ENCODE data around the gene PRSS57. TPM values are rescaled to one million over a fixed set of nuclear protein-coding genes. Genes with fewer than 3 reads are reported as not detected.

PRSS57 gene
- polyA plus RNA-seq, 1 of the 3 experiments (the other 2 are of a cell fraction) = not detected

DNA sequence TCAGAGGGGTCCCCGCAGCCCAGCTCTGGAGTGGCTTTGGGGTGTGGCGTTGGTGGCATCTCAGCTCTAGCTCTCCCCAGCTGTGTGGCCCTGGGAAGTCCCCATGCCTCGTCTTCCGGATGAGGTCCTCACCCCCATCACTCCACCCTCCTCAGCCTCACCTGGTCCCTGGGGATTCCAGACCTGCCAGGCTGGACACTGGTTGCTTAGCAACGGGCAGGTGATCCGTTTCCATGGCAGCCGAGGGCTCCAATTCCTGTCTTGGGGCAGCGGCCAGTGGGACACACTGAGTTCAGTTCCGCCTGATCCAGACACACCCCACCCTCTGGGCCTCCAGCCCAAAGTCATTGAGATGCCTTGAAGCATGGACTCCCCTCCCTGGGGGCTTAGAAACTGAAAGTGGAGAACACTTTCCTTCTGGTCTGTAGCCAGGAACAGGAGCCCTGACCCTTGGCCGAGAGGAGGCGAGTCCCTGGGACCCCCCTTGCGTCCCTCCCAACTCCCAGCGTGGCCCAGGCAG is 48.0 kb upstream of the PRSS57 start:
- Histone ChIP-seq H3F3A (replicated peaks; ENCODE audit: insufficient read depth) (no peaks in the 10 kb centered on the region), H3K9me2 (no peaks in the 10 kb centered on the region), H3K27me3 (ENCODE audit: insufficient read depth) (no peaks in the 10 kb centered on the region), H3K27ac (ENCODE audit: low read depth in 2 of 2, low read length in 1 of 2) (no peak overlapping the region), H2AFZ (ENCODE audit: low read depth) (no peak overlapping the region), H3K4me3 (ENCODE audit: low read depth in 2 of 2, low read length in 1 of 2) (no peak overlapping the region; a peak in 1 of 4 replicates), H3K9ac (no peak overlapping the region), H3K9me3 (no peaks in the 10 kb centered on the region), H3K36me3 (replicated peaks in 1 of 2; ENCODE audit: control insufficient read depth in 1 of 2, insufficient read depth in 2 of 2, low read length in 1 of 2) (no peaks in the 10 kb centered on the region), H3K79me2 (ENCODE audit: insufficient read depth) (no peaks in the 10 kb centered on the region), H3K4me2 (no peak overlapping the region), H3K4me1 (ENCODE audit: control insufficient read depth in 1 of 2, insufficient read depth in 2 of 2, low read depth in 1 of 2, low read length in 1 of 2) (no peaks in the 10 kb centered on the region), H4K20me1 (ENCODE audit: insufficient read depth) (no peaks in the 10 kb centered on the region)
- DNase-seq = no peak
- ChIA-PET POLR2A (no interaction called here), CTCF (interaction anchor here (1.7 kb wide), 1 partner anchor 9 kb away, joined by 7 read pairs; no protein-coding TSS in a partner anchor)
- TF ChIP-seq ZBTB33 (IDR thresholded peaks at IDR 0.05; ENCODE audit: borderline replicate concordance, low read depth) = no peak
- no peak for TF ChIP-seq FOSL2 (IDR thresholded peaks at IDR 0.05; ENCODE audit: borderline replicate concordance, low read depth)
- no peak for TF ChIP-seq EP300 (IDR thresholded peaks at IDR 0.05; ENCODE audit: borderline replicate concordance in 1 of 2, low read depth in 1 of 2, low read length in 1 of 2)
- no peak for TF ChIP-seq TCF12 (IDR thresholded peaks at IDR 0.05)
- TF ChIP-seq RAD21 (IDR thresholded peaks at IDR 0.05; ENCODE audit: low read length) = no peak
- TF ChIP-seq, protein P1, sequence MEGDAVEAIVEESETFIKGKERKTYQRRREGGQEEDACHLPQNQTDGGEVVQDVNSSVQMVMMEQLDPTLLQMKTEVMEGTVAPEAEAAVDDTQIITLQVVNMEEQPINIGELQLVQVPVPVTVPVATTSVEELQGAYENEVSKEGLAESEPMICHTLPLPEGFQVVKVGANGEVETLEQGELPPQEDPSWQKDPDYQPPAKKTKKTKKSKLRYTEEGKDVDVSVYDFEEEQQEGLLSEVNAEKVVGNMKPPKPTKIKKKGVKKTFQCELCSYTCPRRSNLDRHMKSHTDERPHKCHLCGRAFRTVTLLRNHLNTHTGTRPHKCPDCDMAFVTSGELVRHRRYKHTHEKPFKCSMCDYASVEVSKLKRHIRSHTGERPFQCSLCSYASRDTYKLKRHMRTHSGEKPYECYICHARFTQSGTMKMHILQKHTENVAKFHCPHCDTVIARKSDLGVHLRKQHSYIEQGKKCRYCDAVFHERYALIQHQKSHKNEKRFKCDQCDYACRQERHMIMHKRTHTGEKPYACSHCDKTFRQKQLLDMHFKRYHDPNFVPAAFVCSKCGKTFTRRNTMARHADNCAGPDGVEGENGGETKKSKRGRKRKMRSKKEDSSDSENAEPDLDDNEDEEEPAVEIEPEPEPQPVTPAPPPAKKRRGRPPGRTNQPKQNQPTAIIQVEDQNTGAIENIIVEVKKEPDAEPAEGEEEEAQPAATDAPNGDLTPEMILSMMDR (IDR thresholded peaks at IDR 0.05) = no peak
- WGBS (ENCODE audit: low lambda C conversion rate) = 84% methylated on average over 8 of the region's 13 CpGs

- Histone ChIP-seq H3K4me1 (ENCODE audit: control insufficient read depth in 1 of 2, insufficient read depth in 2 of 2, low read depth in 1 of 2, low read length in 1 of 2) (no peaks in the 10 kb centered on the region), H3K36me3 (replicated peaks in 1 of 2; ENCODE audit: control insufficient read depth in 1 of 2, insufficient read depth in 2 of 2, low read length in 1 of 2) (no peaks in the 10 kb centered on the region), H3K9me2 (no peaks in the 10 kb centered on the region), H3K4me2 (no peak overlapping the region), H3F3A (replicated peaks; ENCODE audit: insufficient read depth) (no peaks in the 10 kb centered on the region), H3K27ac (ENCODE audit: low read depth in 2 of 2, low read length in 1 of 2) (no peak overlapping the region), H2AFZ (ENCODE audit: low read depth) (no peak overlapping the region), H4K20me1 (ENCODE audit: insufficient read depth) (no peaks in the 10 kb centered on the region), H3K4me3 (ENCODE audit: low read depth in 2 of 2, low read length in 1 of 2) (no peak overlapping the region), H3K27me3 (ENCODE audit: insufficient read depth) (no peaks in the 10 kb centered on the region), H3K9ac (no peak overlapping the region), H3K79me2 (ENCODE audit: insufficient read depth) (no peaks in the 10 kb centered on the region), H3K9me3 (no peaks in the 10 kb centered on the region)
- CTCF ChIA-PET = interaction anchor here (1.3 to 1.7 kb wide), 4 partner anchors 8 to 219 kb away, joined by 3 to 7 read pairs (median 4); partner anchors contain the start of gene PALM
- 93% methylated on average over 24 of the region's 24 CpGs for WGBS (ENCODE audit: low lambda C conversion rate)
- DNase-seq = no peak
- POLR2A ChIA-PET = no interaction called here
- TF ChIP-seq MEF2A (IDR thresholded peaks at IDR 0.05; ENCODE audit: borderline replicate concordance, low read depth) = no peak
- TF ChIP-seq TEAD4 (IDR thresholded peaks at IDR 0.05; ENCODE audit: borderline replicate concordance, insufficient read depth) = no peak
- TF ChIP-seq ZBTB33 (IDR thresholded peaks at IDR 0.05; ENCODE audit: borderline replicate concordance, low read depth) = no peak
- TF ChIP-seq YY1 (IDR thresholded peaks at IDR 0.05; ENCODE audit: low read depth) = no peak
- TF ChIP-seq RXRA (IDR thresholded peaks at IDR 0.05; ENCODE audit: borderline replicate concordance, low read depth) = no peak
- no peak for TF ChIP-seq REST (IDR thresholded peaks at IDR 0.05; ENCODE audit: low read depth, low read length)
- no peak for TF ChIP-seq GATA2 (CRISPR knock-in tag; IDR thresholded peaks at IDR 0.05)
- no peak for TF ChIP-seq EZH2phosphoT487 (IDR thresholded peaks at IDR 0.05; ENCODE audit: borderline replicate concordance, low read depth)
- no peak for TF ChIP-seq POLR2AphosphoS5 (IDR thresholded peaks at IDR 0.05; ENCODE audit: low read depth, low read length)
- TF ChIP-seq SIN3A (IDR thresholded peaks at IDR 0.05; ENCODE audit: borderline replicate concordance, low read depth, low read length) = no peak
- TF ChIP-seq TCF12 (IDR thresholded peaks at IDR 0.05) = no peak
These were observed 47.4 kb upstream of the PRSS57 start for GRCh38 chr19:742540-743075.
